Measurements from ENCODE around the gene CANT1.
"Not testable (repeated sequence)": the region's sequence is repeated elsewhere in the genome, so short reads cannot be mapped to it uniquely, and the experiment has no call there.

The CANT1 gene

GRCh38 chr17:78956254-78956653 lies 53.3 kb downstream of the CANT1 start:
- no peak for DNase-seq

- no peak for DNase-seq
Measured at GRCh38 chr17:78954684-78955083, 54.9 kb downstream of the CANT1 start.

- DNase-seq: no peak
Measured at GRCh38 chr17:78953356-78954350, 55.9 kb downstream of the CANT1 start.

- DNase-seq: no peak
Measured at GRCh38 chr17:78952706-78953105, 56.9 kb downstream of the CANT1 start.

- DNase-seq: no peak
Measured at GRCh38 chr17:78951967-78952551, 57.5 kb downstream of the CANT1 start.

DNA sequence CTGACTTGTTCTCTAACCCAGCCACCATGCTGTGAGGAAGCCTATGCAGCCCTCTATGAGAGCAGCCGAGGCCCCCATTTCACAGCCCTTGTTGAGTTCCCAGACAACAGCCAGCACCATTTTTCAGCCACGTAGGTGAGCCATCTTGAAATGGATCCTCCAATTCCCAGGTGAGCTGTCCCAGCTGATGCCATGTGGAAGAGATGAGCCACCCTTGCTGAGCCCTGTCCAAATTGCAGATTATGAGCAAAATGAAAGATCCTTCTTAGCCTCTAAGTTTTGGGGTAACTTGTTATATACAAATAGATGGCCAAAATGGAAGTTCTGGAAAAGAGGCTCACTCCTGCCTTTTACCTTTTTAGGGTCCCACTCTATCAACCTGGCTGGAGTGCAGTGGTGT lies 58.7 kb downstream of the CANT1 start:
- no peak for DNase-seq

DNA sequence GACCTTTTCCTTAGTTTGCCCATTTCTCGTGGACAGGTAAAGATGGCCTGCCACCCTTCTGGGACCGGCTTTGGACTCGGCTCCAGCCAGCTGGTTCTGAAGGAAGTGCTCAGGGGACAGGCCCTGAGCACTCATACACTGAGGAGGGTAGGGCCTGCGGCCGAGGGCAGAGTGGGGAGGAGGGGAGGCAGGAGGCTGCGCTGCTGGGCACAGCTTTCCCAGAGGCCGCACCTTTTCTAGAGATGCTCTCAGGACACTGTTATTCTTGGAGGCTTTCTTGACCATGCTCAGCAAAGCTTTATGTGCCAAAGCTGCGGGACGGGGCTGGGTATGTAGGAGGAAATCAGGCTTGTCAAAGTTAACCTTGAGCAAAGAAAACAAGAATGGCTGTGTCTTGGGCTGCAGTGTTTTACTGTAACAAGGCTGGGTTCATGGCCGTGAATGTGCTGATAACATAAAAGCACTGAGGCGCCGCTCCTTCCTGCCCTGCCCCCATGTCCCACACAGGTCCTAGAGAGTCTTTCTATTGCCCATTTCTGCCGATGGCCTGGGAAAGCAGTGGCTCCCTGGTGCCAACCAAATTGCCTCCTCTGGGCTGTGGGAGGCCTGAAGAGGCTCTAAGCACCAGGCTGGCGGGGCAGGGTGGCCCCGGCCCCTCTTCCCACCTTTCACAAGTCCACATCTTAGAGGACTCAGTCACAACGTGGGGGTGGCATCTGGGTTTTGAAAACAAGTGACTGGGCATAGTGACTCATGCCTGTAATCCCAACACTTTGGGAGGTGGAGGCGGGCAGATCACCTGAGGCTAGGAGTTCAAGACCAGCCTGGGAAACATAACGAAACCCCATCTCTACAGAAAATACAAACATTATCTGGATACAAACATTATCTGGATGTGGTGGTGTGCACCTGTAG lies 62.1 kb downstream of the CANT1 start:
- DNase-seq: no peak

DNA sequence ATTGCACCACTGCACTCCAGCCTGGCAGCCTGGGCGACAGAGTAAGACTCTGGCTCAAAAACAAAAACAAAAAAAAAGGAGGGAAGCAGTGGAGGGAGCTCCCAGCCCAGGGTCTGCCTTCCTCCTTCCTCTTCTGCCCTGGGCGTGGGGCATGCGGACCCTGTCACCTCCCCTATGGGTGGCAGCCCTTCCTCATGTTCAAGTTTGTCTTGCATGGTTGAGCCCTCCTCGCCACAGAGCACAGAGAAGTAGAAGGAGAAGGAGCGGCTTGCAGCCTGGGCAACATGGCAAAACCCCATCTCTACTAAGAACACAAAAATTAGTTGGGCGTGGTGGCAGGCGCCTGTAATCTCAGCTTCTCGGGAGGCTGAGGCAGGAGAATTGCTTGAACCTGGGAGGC lies 62.9 kb downstream of the CANT1 start:
- no peak for DNase-seq

DNA sequence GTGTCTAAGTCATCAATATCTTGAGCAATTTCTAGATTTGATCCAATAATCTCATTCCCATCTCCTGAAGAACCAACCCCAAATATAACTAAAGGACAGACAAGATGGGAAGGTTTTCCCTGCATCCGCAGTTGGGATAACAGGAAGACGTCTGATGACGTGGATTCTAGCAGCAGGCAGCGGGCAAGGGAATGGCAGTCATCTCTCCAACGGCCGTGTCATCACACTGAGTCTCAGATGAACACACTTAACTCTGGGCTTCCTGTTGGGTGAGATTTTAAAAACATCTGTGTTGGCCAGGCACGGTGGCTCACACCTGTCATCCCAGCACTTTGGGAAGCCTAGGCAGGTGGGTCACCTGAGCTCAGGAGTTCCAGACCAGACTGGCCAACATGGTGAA lies 63.4 kb downstream of the CANT1 start:
- DNase-seq: no peak

- DNase-seq: not testable (repeated sequence)
Measured at GRCh38 chr17:78945455-78945854, 64.1 kb downstream of the CANT1 start.

DNA sequence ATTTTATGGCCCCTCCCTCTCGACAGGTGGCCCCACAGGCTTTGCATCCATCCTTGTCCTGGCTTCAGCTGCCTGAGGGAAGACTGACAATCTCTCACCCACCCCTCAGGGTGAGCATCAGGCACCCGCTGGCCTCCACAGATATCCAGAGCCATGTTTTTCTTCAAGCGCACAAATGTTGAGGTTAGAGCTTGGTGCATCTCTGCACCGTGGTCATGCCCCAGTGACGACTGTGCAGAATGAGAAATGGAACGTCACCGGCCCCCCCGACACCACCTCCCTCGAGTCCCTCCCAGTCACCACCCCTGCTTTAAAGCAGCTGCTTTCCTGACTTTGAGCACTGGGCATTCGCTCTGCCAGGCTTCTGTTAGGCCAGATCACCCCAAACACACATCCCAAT lies 64.6 kb downstream of the CANT1 start:
- no peak for DNase-seq

DNA sequence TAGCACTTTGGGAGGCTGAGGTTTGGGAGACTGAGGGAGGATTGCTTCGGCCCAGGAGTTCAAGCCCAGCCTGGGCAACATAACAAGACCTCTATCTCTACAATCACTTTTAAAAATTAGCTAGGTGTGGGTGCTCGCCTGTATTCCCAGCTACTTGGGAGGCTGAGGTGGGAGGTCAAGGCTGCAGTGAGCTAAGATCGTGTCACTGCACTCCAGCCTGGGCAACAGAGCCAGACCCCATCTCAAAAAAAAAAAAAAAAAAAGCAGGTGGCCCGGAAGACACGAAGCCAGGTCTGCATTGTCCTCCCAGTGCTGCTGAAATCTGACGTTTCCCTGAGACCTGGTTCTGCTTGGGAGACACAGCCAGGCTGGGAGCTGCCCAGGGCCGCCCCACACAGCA lies 65.5 kb downstream of the CANT1 start:
- DNase-seq: no peak

Measured in amniotic stem cell (primary cell).